Mesenchymal stem cell (in vitro differentiated cells and primary cell): ENCODE results near the gene ADGRF5.
A peak's percentile ranks its signal among the peaks of the same experiment; 100 is the strongest.

ENCODE experiments used
- DNase-seq: peaks from one replicate; pipeline ENCODE4 v3.0.0-alpha.2; 2013
- H2AFZ ChIP-seq: one replicate; pipeline ENCODE4 v1.6.1; 2013; ENCODE audit warnings: low read depth, mild to moderate bottlenecking, control low read depth, inconsistent platforms, low read length, moderate library complexity
- H2AK5ac ChIP-seq: 2 replicates; pipeline ENCODE4 v1.6.1; 2013; ENCODE audit warnings: low read length, moderate library complexity, mild to moderate bottlenecking, inconsistent platforms; ENCODE audit not compliant: severe bottlenecking
- H2BK120ac ChIP-seq: one replicate; pipeline ENCODE4 v1.6.1; 2013; ENCODE audit warnings: low read depth, mild to moderate bottlenecking, inconsistent platforms, low read length, moderate library complexity
- H2BK12ac ChIP-seq, 2 experiments: one replicate each; pipeline ENCODE4 v1.6.1; 2013; ENCODE audit warnings: inconsistent platforms in 2 of 2, low read length in 2 of 2, mild to moderate bottlenecking in 2 of 2, moderate library complexity in 2 of 2, control low read depth in 1 of 2
- H2BK15ac ChIP-seq: one replicate; pipeline ENCODE4 v1.6.1; 2013; ENCODE audit warnings: mild to moderate bottlenecking, low read depth, inconsistent platforms; ENCODE audit not compliant: poor library complexity, severe bottlenecking
- H2BK5ac ChIP-seq: 2 replicates; pipeline ENCODE4 v1.6.1; 2013; ENCODE audit warnings: low read depth, mild to moderate bottlenecking, low read length, control low read depth, inconsistent platforms; ENCODE audit not compliant: poor library complexity, severe bottlenecking
- H3K14ac ChIP-seq, 2 experiments: one replicate each; pipeline ENCODE4 v1.6.1; 2013; ENCODE audit warnings: inconsistent platforms in 2 of 2, low read length in 2 of 2, control low read depth in 1 of 2, mild to moderate bottlenecking in 1 of 2, moderate library complexity in 1 of 2
- H3K18ac ChIP-seq, 2 experiments: one replicate each; pipeline ENCODE4 v1.6.1; 2013; ENCODE audit warnings: inconsistent platforms in 2 of 2, low read length in 2 of 2, control low read depth in 1 of 2, low read depth in 1 of 2, mild to moderate bottlenecking in 1 of 2
- H3K23ac ChIP-seq, 2 experiments: one replicate each; pipeline ENCODE4 v1.6.1; 2013; ENCODE audit warnings: inconsistent platforms in 2 of 2, low read length in 2 of 2, mild to moderate bottlenecking in 2 of 2, moderate library complexity in 2 of 2, control low read depth in 1 of 2
- H3K27ac ChIP-seq: 2 replicates; pipeline ENCODE4 v1.5.1; 2013; ENCODE audit warnings: mild to moderate bottlenecking, moderate library complexity, low read length, control low read depth, inconsistent platforms; ENCODE audit not compliant: poor library complexity, severe bottlenecking
- H3K27me3 ChIP-seq, 2 experiments: 2 replicates each; pipeline versions ENCODE4 v1.6.1 to v1.7.0; 2013; ENCODE audit warnings: low read length in 2 of 2, mild to moderate bottlenecking in 2 of 2, moderate library complexity in 2 of 2, control low read depth in 1 of 2, inconsistent platforms in 1 of 2; ENCODE audit not compliant: control insufficient read depth in 1 of 2, insufficient read depth in 1 of 2
- H3K36me3 ChIP-seq, 2 experiments: 2 replicates each; pipeline versions ENCODE4 v1.6.1 to v1.7.0; 2013; ENCODE audit warnings: low read length in 2 of 2, control low read depth in 1 of 2, inconsistent platforms in 1 of 2, low read depth in 1 of 2, mild to moderate bottlenecking in 1 of 2; ENCODE audit not compliant: insufficient read depth in 2 of 2, control insufficient read depth in 1 of 2
- H3K4ac ChIP-seq, 2 experiments: one replicate each; pipeline ENCODE4 v1.6.1; 2013; ENCODE audit warnings: inconsistent platforms in 2 of 2, low read length in 2 of 2, mild to moderate bottlenecking in 2 of 2, moderate library complexity in 2 of 2, control low read depth in 1 of 2, low read depth in 1 of 2
- H3K4me1 ChIP-seq: 2 replicates; pipeline ENCODE4 v1.6.1; 2013; ENCODE audit warnings: low read depth, low read length, control low read depth; ENCODE audit not compliant: control insufficient read depth, insufficient read depth
- H3K4me2 ChIP-seq: 2 replicates; pipeline ENCODE4 v1.6.1; 2013; ENCODE audit warnings: low read length, mild to moderate bottlenecking, inconsistent platforms; ENCODE audit not compliant: poor library complexity, severe bottlenecking
- H3K4me3 ChIP-seq, 2 experiments: 2 replicates each; pipeline versions ENCODE4 v1.5.1 to v1.7.0; 2013; ENCODE audit warnings: low read length in 2 of 2, mild to moderate bottlenecking in 2 of 2, control low read depth in 1 of 2, low read depth in 1 of 2; ENCODE audit not compliant: insufficient read depth in 1 of 2
- H3K79me1 ChIP-seq: replicated peaks from 2 replicates; pipeline ENCODE4 v1.6.1; 2013; ENCODE audit warnings: mild to moderate bottlenecking, control low read depth, low read length, inconsistent platforms; ENCODE audit not compliant: poor library complexity, severe bottlenecking
- H3K9ac ChIP-seq: 2 replicates; pipeline ENCODE4 v1.7.0; 2013; ENCODE audit warnings: mild to moderate bottlenecking, low read length, moderate library complexity
- H3K9me3 ChIP-seq: 2 replicates; pipeline ENCODE4 v1.7.0; 2013; ENCODE audit warnings: mild to moderate bottlenecking, low read length; ENCODE audit not compliant: control insufficient read depth
- H4K8ac ChIP-seq: one replicate; pipeline ENCODE4 v1.6.1; 2013; ENCODE audit warnings: inconsistent platforms, mild to moderate bottlenecking, low read length, moderate library complexity
- H4K91ac ChIP-seq: one replicate; pipeline ENCODE4 v1.6.1; 2013; ENCODE audit warnings: mild to moderate bottlenecking, low read length, inconsistent platforms
- WGBS: methylation state at CpG from one replicate; pipeline ENCODE4 v1.1.7; 2013; ENCODE audit warnings: mixed read lengths; 5-methylcytosine and 5-hydroxymethylcytosine counted together

The ADGRF5 gene

DNA sequence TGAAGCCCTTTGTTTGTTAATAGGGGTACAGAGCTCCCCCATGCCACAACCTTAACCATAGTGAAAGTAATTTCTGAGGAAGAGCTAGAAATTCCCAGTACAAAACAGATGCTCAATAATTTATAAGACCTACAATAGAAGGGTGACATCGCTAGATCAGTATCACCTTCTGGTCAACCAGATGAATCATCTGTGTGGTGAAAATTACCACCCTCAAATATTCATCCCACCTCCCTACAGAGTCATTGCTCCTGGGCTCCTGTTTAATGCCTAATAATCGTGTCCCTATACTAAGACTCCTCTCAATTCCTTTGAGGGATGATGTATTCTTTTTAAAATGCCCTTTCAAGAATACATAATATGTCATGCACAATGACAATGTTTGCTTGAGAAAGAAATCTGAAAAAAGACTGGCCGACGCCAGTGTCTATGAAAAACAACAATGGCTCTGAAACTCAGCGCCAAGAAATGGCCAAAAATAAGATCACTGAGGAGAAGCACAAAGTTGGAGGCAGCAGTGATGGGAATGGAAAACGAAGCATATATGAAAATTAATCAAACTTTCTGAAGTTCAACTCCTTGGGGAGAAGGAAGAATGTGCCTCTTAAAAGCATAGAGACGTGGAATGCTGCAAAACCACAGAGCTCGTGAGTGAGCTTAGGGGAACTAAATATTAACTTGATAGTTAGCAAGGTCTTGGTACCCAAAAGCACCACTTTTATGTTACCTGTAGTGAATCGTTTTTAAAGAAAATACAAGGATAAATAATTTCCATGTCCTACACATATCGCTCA is 11.0 kb upstream of the ADGRF5 start:
- peaks cover 13% of the 10 kb centered on the region for H3K4me1 ChIP-seq
- no peak overlapping the region for H4K8ac ChIP-seq
- no peak overlapping the region for H3K23ac ChIP-seq
- H3K27me3 ChIP-seq: peaks cover 0 to 13% of the 10 kb centered on the region in 2 experiments
- no peak overlapping the region for H2BK15ac ChIP-seq
- H3K4me3 ChIP-seq: no peak overlapping the region
- peak overlapping the region; percentile 65 for H3K4me2 ChIP-seq
- H3K9me3 ChIP-seq: no peaks in the 10 kb centered on the region
- H2BK120ac ChIP-seq: no peak overlapping the region
- H3K27ac ChIP-seq: peak overlapping the region; percentile 93
- H3K14ac ChIP-seq: no peak overlapping the region
- DNase-seq: peak; percentile 38
- no peaks in the 10 kb centered on the region for H3K79me1 ChIP-seq
- no peak overlapping the region for H2BK12ac ChIP-seq
- peak overlapping the region; percentile 58 for H2AK5ac ChIP-seq
- no peak overlapping the region for H3K9ac ChIP-seq
- H3K18ac ChIP-seq: peak overlapping the region in 1 of 2 experiments; percentile 22
- H3K4ac ChIP-seq: no peak overlapping the region
- H2BK5ac ChIP-seq: no peak overlapping the region
- H4K91ac ChIP-seq: no peak overlapping the region
- H3K36me3 ChIP-seq: no peaks in the 10 kb centered on the region
- 66% methylated on average over 9 of the region's 10 CpGs for WGBS
- H2AFZ ChIP-seq: no peak overlapping the region

DNA sequence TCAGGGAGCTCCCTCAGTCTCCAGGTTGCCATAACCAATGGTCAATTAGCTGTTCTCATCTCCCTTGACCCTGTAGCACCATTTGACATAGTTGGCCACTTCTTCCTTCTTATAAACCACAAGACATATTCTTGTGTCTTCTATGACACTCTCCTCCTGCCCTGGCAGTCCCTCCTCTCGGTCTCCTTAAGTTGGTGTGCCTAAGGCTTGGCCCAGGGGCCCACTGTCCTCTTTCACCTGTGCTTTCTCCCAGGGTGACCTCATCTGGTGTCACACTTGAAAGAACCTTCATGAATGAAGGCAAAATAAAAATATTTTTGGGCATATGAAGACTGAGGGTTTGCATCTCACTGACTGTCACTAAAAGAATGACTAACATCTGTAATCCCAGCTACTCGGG is 9.7 kb upstream of the ADGRF5 start:
- Histone ChIP-seq H3K4ac (no peak overlapping the region), H2AK5ac (peak overlapping the region; percentile 2), H3K9ac (no peak overlapping the region), H2BK15ac (no peak overlapping the region), H2BK120ac (no peak overlapping the region), H4K91ac (no peak overlapping the region), H3K27ac (no peak overlapping the region), H3K4me2 (no peak overlapping the region), H2AFZ (no peak overlapping the region), H3K79me1 (no peaks in the 10 kb centered on the region), H2BK5ac (no peak overlapping the region), H3K23ac (no peak overlapping the region), H3K27me3 (peaks cover 0 to 13% of the 10 kb centered on the region in 2 experiments), H3K18ac (peak overlapping the region in 1 of 2 experiments; percentile 42), H3K14ac (no peak overlapping the region), H3K9me3 (no peaks in the 10 kb centered on the region), H2BK12ac (no peak overlapping the region), H3K36me3 (no peaks in the 10 kb centered on the region), H4K8ac (no peak overlapping the region), H3K4me1 (peaks cover 12% of the 10 kb centered on the region), H3K4me3 (no peak overlapping the region)
- WGBS: 93% methylated on average over 2 of the region's 2 CpGs
- no peak for DNase-seq

DNA sequence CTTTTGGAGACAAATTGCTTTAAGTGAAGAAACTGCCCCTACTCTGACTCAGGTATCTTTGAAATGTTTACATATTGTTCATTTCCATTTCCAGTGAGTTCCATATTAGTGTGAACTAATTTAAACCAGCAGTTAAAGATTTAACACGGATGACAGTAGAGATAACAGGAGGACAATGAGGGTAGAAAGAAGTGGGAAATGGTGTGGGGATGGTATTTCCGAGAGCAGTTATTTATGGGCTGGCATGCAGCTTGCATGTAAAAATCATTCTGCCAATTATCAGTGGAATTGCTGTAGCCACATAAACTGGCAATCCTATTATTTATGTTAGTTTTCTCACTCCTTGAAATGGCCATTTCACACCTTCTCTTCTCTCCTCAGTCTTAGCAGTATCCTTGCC is 8.6 kb upstream of the ADGRF5 start:
- Histone ChIP-seq H3K36me3 (no peaks in the 10 kb centered on the region), H3K23ac (no peak overlapping the region), H2BK12ac (no peak overlapping the region), H3K4ac (no peak overlapping the region), H3K4me1 (peaks cover 11% of the 10 kb centered on the region), H4K8ac (no peak overlapping the region), H4K91ac (no peak overlapping the region), H2AK5ac (no peak overlapping the region), H3K9me3 (no peaks in the 10 kb centered on the region), H2BK120ac (no peak overlapping the region), H3K18ac (no peak overlapping the region), H3K9ac (no peak overlapping the region), H3K79me1 (no peaks in the 10 kb centered on the region), H2BK5ac (no peak overlapping the region), H3K4me2 (no peak overlapping the region), H2BK15ac (no peak overlapping the region), H3K4me3 (no peak overlapping the region), H3K14ac (no peak overlapping the region), H2AFZ (no peak overlapping the region), H3K27me3 (peaks cover 0 to 6% of the 10 kb centered on the region in 2 experiments), H3K27ac (no peak overlapping the region)
- 95% methylated on average over 1 of the region's 2 CpGs for WGBS
- no peak for DNase-seq

- Histone ChIP-seq H3K9ac (no peak overlapping the region), H3K4me2 (no peak overlapping the region), H3K9me3 (no peaks in the 10 kb centered on the region), H2BK12ac (no peak overlapping the region), H3K18ac (no peak overlapping the region), H2BK15ac (no peak overlapping the region), H3K27ac (no peak overlapping the region), H3K23ac (no peak overlapping the region), H3K4me1 (peaks cover 8% of the 10 kb centered on the region), H2BK120ac (no peak overlapping the region), H3K79me1 (no peaks in the 10 kb centered on the region), H4K91ac (no peak overlapping the region), H2AK5ac (no peak overlapping the region), H3K36me3 (no peaks in the 10 kb centered on the region), H4K8ac (no peak overlapping the region), H2AFZ (no peak overlapping the region), H3K14ac (no peak overlapping the region), H3K4me3 (no peak overlapping the region), H2BK5ac (no peak overlapping the region), H3K27me3 (no peaks in the 10 kb centered on the region), H3K4ac (no peak overlapping the region)
- no peak for DNase-seq
- 100% methylated on average over 2 of the region's 5 CpGs for WGBS
Observed at GRCh38 chr6:46927066-46927465, 5.3 kb upstream of the ADGRF5 start.
